NCI-H510A (cell line): Measurements from ENCODE around the gene BPIFB1.

Experiments used
- DNase-seq: peaks from one replicate; lab custom pipeline; 2025; lab: John Stamatoyannopoulos, UW

BPIFB1 gene

GRCh38 chr20:33299111-33299603, 16.1 kb downstream of the BPIFB1 start:
- DNase-seq: no peak

GRCh38 chr20:33301192-33301930, 18.3 kb downstream of the BPIFB1 start:
- DNase-seq: no peak

GRCh38 chr20:33303595-33303994, 20.6 kb downstream of the BPIFB1 start:
- DNase-seq: no peak

- DNase-seq: no peak
These were observed 21.0 kb downstream of the BPIFB1 start for GRCh38 chr20:33304046-33304445.

GRCh38 chr20:33305589-33306057, 22.6 kb downstream of the BPIFB1 start:
- no peak for DNase-seq

- DNase-seq: no peak
These were observed 23.2 kb downstream of the BPIFB1 start for GRCh38 chr20:33306228-33306627.

GRCh38 chr20:33306807-33307206, 23.8 kb downstream of the BPIFB1 start:
- DNase-seq: no peak

GRCh38 chr20:33308668-33309067, 25.7 kb downstream of the BPIFB1 start:
- DNase-seq: no peak

- DNase-seq: no peak
These were observed 26.6 kb downstream of the BPIFB1 start for GRCh38 chr20:33309631-33310030.

- no peak for DNase-seq
These were observed 27.4 kb downstream of the BPIFB1 start for GRCh38 chr20:33310327-33310899.

GRCh38 chr20:33311011-33311410, 28.0 kb downstream of the BPIFB1 start:
- DNase-seq: no peak

GRCh38 chr20:33311996-33312395, 29.0 kb downstream of the BPIFB1 start:
- DNase-seq: no peak

- DNase-seq: no peak
These were observed 29.6 kb downstream of the BPIFB1 start for GRCh38 chr20:33312583-33312982.

- no peak for DNase-seq
These were observed 30.8 kb downstream of the BPIFB1 start for GRCh38 chr20:33313686-33314314.

GRCh38 chr20:33316343-33316742, 33.3 kb downstream of the BPIFB1 start:
- DNase-seq: no peak

GRCh38 chr20:33316958-33317357, 33.9 kb downstream of the BPIFB1 start:
- no peak for DNase-seq

- no peak for DNase-seq
These were observed 34.5 kb downstream of the BPIFB1 start for GRCh38 chr20:33317424-33318095.

- DNase-seq: no peak
These were observed 35.0 kb downstream of the BPIFB1 start for GRCh38 chr20:33318096-33318429.

GRCh38 chr20:33320006-33320405, 37.0 kb downstream of the BPIFB1 start:
- no peak for DNase-seq

GRCh38 chr20:33322456-33322855, 39.4 kb downstream of the BPIFB1 start:
- DNase-seq: no peak

GRCh38 chr20:33323236-33323635, 40.2 kb downstream of the BPIFB1 start:
- no peak for DNase-seq

GRCh38 chr20:33325350-33325749, 42.3 kb downstream of the BPIFB1 start:
- no peak for DNase-seq
